B cell (primary cell): ENCODE measurements around the gene CAMK2A. TPM values are rescaled to one million over a fixed set of nuclear protein-coding genes. Genes with fewer than 3 reads are reported as not detected.

Experiments used
- ATAC-seq: fragments of 200-7000 bp; cut with Tn5 transposase; one replicate; pipeline ENCODE4 v1.10.0; 2021; ENCODE audit warnings: low read depth, mild to moderate bottlenecking, moderate number of reproducible peaks, moderate library complexity
- CTCF ChIA-PET: fragments of 350-600 bp; sonication (Branson Sonifier 250); formaldehyde crosslinking; loops from one replicate; lab custom pipeline; 2021; ENCODE audit warnings: antibody characterized with exemption, inconsistent platforms; lab: Charles Lee
- POLR2A ChIA-PET: fragments of 350-600 bp; sonication (Branson Sonifier 250); formaldehyde crosslinking; loops from one replicate; lab custom pipeline; 2021; ENCODE audit warnings: antibody characterized with exemption; lab: Charles Lee
- DNase-seq: peaks from one replicate; pipeline ENCODE4 v3.0.0; 2013
- H2AFZ ChIP-seq: 2 replicates; pipeline ENCODE4 v1.6.1; 2012; ENCODE audit warnings: mild to moderate bottlenecking, low read depth, low read length; ENCODE audit not compliant: insufficient read depth, poor library complexity, severe bottlenecking
- H3K27ac ChIP-seq, 2 donors: 1 replicate in 1 of 2; 2 replicates in 1 of 2; pipeline ENCODE4 v1.5.1; 2012 to 2013; ENCODE audit warnings: low read length in 2 of 2, mild to moderate bottlenecking in 2 of 2, moderate library complexity in 1 of 2
- H3K27me3 ChIP-seq, 4 experiments: fragments of 200-600 bp in 1 of 4; sonication (generic) in 1 of 4; replicated peaks in 1 of 4; 1 replicate in 2 of 4; 2 replicates in 2 of 4; pipeline versions ENCODE4 v1.6.1 to v1.7.0; 2013 to 2016; ENCODE audit warnings: low read length in 3 of 4, mild to moderate bottlenecking in 2 of 4, mixed read lengths in 1 of 4, moderate library complexity in 1 of 4; ENCODE audit not compliant: insufficient read depth in 4 of 4, control insufficient read depth in 3 of 4; ENCODE audit errors: control extremely low read depth in 1 of 4
- H3K36me3 ChIP-seq, 2 experiments: replicated peaks in 1 of 2; 1 replicate in 1 of 2; 2 replicates in 1 of 2; pipeline versions ENCODE4 v1.6.1 to v1.7.1; 2013; ENCODE audit warnings: low read length in 1 of 2; ENCODE audit not compliant: insufficient read depth in 2 of 2, control insufficient read depth in 1 of 2; ENCODE audit errors: control extremely low read depth in 1 of 2, extremely low read depth in 1 of 2
- H3K4me1 ChIP-seq, 2 donors: fragments of 200-600 bp in 1 of 2; sonication (generic) in 1 of 2; 1 replicate in 1 of 2; 2 replicates in 1 of 2; pipeline versions ENCODE4 v1.5.1 to v1.6.1; 2013 to 2017; ENCODE audit warnings: low read length in 2 of 2; ENCODE audit not compliant: control insufficient read depth in 2 of 2, insufficient read depth in 2 of 2
- H3K4me2 ChIP-seq: replicated peaks from 2 replicates; pipeline ENCODE3; 2012; ENCODE audit warnings: mild to moderate bottlenecking, low read depth, low read length; ENCODE audit not compliant: poor library complexity, severe bottlenecking
- H3K4me3 ChIP-seq, 5 experiments: fragments of 200-600 bp in 1 of 5; sonication (generic) in 1 of 5; 1 replicate in 3 of 5; 2 replicates in 2 of 5; pipeline versions ENCODE4 v1.5.1 to v1.7.0; 2011 to 2016; ENCODE audit warnings: low read length in 4 of 5, mild to moderate bottlenecking in 4 of 5, low read depth in 2 of 5, control low read depth in 1 of 5, moderate library complexity in 1 of 5; ENCODE audit not compliant: insufficient read depth in 1 of 5; ENCODE audit errors: control extremely low read depth in 1 of 5, extremely low read depth in 1 of 5
- H3K79me2 ChIP-seq: fragments of 200-600 bp; sonication (generic); one replicate; pipeline ENCODE4 v1.6.0; 2016; ENCODE audit warnings: low read length; ENCODE audit not compliant: control insufficient read depth, insufficient read depth
- H3K9ac ChIP-seq: fragments of 200-600 bp; sonication (generic); 2 replicates; pipeline ENCODE4 v1.6.1; 2017; ENCODE audit warnings: mild to moderate bottlenecking, low read length, moderate library complexity
- H3K9me3 ChIP-seq, 3 donors: one replicate each; pipeline versions ENCODE4 v1.6.1 to v1.7.1; 2013; ENCODE audit warnings: low read length in 2 of 3; ENCODE audit not compliant: control insufficient read depth in 2 of 3, insufficient read depth in 1 of 3; ENCODE audit errors: control extremely low read depth in 1 of 3
- H4K20me1 ChIP-seq: 2 replicates; pipeline ENCODE4 v1.6.0; 2012; ENCODE audit warnings: mild to moderate bottlenecking, low read length; ENCODE audit not compliant: insufficient read depth, control insufficient read depth, poor library complexity, severe bottlenecking
- H3K27ac Mint-ChIP-seq: one replicate; pipeline ENCODE4 v1.8.0; 2021; ENCODE audit warnings: mixed read lengths
- H3K27me3 Mint-ChIP-seq: one replicate; pipeline ENCODE4 v1.8.0; 2021; ENCODE audit warnings: mixed read lengths
- H3K4me1 Mint-ChIP-seq: one replicate; pipeline ENCODE4 v1.8.0; 2021; ENCODE audit warnings: mixed read lengths
- H3K4me3 Mint-ChIP-seq: one replicate; pipeline ENCODE4 v1.8.0; 2021; ENCODE audit warnings: mixed read lengths
- H3K9me3 Mint-ChIP-seq: one replicate; pipeline ENCODE4 v1.8.0; 2022; ENCODE audit warnings: mixed read lengths; ENCODE audit not compliant: insufficient read depth
- EZH2 ChIP-seq: IDR thresholded peaks from 2 replicates; pipeline ENCODE4 v1.6.1; 2012; ENCODE audit warnings: borderline replicate concordance, low read depth, mild to moderate bottlenecking, moderate library complexity, low read length; ENCODE audit not compliant: insufficient read depth, poor library complexity, severe bottlenecking
- whole genome bisulfite sequencing: methylation state at CpG from one replicate; pipeline ENCODE4 v1.1.5; 2013; ENCODE audit warnings: missing lambda C conversion rate; ENCODE audit not compliant: insufficient coverage; 5-methylcytosine and 5-hydroxymethylcytosine counted together
- intact Hi-C: fragments of 100-400 bp; cut with micrococcal nuclease; formaldehyde crosslinking; loops from one replicate; pipeline ENCODE4 v1.10.0; 2022
- polyA plus RNA-seq: library from polyadenylated mRNA; depleted of rRNA; stranded (reverse); fragments of >200 nt; gene quantifications from 2 replicates; pipeline ENCODE4 v1.2.3, GENCODE V29; 2012
- total RNA-seq, 2 donors: library from RNA; stranded (reverse); fragments of 120-200 nt in 1 of 2; gene quantifications; 1 replicate in 1 of 2; 2 replicates in 1 of 2; pipeline versions ENCODE4 v1.2.3 to v1.2.4, GENCODE V29; 2013 to 2022
- TF ChIP-seq, protein P1 (sequence below): fragments of 200-600 bp; IDR thresholded peaks from one replicate; pipeline ENCODE4 v1.8.0; 2022; ENCODE audit warnings: antibody characterized with exemption, mild to moderate bottlenecking

The CAMK2A gene
- total and polyA plus RNA-seq, 2 donors (not counting 1 experiment from before 2014, with no cell fraction given): not detected

DNA sequence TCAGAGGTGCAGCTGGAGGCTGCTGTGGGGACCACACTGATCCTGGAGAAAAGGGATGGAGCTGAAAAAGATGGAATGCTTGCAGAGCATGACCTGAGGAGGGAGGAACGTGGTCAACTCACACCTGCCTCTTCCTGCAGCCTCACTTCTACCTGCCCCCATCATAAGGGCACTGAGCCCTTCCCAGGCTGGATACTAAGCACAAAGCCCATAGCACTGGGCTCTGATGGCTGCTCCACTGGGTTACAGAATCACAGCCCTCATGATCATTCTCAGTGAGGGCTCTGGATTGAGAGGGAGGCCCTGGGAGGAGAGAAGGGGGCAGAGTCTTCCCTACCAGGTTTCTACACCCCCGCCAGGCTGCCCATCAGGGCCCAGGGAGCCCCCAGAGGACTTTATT lies 105.6 kb downstream of the CAMK2A start:
- 100% methylated on average over 1 of the region's 2 CpGs for WGBS
- H3K4me2 ChIP-seq: no peak overlapping the region
- H3K27me3 ChIP-seq: peaks cover 0 to 5% (median 3%) of the 10 kb centered on the region in 4 experiments
- DNase-seq: no peak
- Mint-ChIP-seq H3K4me1 (no peaks in the 10 kb centered on the region), H3K9me3 (no peaks in the 10 kb centered on the region), H3K27ac (no peak overlapping the region), H3K4me3 (no peak overlapping the region), H3K27me3 (peaks cover 12% of the 10 kb centered on the region)
- no peak for TF ChIP-seq EZH2
- TF ChIP-seq, protein P1, sequence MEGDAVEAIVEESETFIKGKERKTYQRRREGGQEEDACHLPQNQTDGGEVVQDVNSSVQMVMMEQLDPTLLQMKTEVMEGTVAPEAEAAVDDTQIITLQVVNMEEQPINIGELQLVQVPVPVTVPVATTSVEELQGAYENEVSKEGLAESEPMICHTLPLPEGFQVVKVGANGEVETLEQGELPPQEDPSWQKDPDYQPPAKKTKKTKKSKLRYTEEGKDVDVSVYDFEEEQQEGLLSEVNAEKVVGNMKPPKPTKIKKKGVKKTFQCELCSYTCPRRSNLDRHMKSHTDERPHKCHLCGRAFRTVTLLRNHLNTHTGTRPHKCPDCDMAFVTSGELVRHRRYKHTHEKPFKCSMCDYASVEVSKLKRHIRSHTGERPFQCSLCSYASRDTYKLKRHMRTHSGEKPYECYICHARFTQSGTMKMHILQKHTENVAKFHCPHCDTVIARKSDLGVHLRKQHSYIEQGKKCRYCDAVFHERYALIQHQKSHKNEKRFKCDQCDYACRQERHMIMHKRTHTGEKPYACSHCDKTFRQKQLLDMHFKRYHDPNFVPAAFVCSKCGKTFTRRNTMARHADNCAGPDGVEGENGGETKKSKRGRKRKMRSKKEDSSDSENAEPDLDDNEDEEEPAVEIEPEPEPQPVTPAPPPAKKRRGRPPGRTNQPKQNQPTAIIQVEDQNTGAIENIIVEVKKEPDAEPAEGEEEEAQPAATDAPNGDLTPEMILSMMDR: no peak
- no peaks in the 10 kb centered on the region for H3K9me3 ChIP-seq
- intact Hi-C loops: no loop called here
- H3K27ac ChIP-seq: no peak overlapping the region
- no peak overlapping the region for H3K4me3 ChIP-seq
- ATAC-seq: no peak
- ChIA-PET POLR2A (no interaction called here), CTCF (no interaction called here)
- no peaks in the 10 kb centered on the region for H4K20me1 ChIP-seq
- H3K4me1 ChIP-seq: no peaks in the 10 kb centered on the region
- H3K79me2 ChIP-seq: no peaks in the 10 kb centered on the region
- no peak overlapping the region for H3K9ac ChIP-seq
- H2AFZ ChIP-seq: no peak overlapping the region
- H3K36me3 ChIP-seq: no peaks in the 10 kb centered on the region

DNA sequence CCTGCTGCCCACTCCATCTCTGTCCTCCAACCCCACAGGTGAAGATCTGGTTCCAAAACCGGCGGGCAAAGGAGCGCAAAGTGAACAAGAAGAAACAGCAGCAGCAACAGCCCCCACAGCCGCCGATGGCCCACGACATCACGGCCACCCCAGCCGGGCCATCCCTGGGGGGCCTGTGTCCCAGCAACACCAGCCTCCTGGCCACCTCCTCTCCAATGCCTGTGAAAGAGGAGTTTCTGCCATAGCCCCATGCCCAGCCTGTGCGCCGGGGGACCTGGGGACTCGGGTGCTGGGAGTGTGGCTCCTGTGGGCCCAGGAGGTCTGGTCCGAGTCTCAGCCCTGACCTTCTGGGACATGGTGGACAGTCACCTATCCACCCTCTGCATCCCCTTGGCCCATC lies 106.1 kb downstream of the CAMK2A start:
- no peaks in the 10 kb centered on the region for H3K9me3 Mint-ChIP-seq
- H3K4me2 ChIP-seq: no peak overlapping the region
- no peak overlapping the region for H3K27ac ChIP-seq
- no peaks in the 10 kb centered on the region for H3K4me1 ChIP-seq
- H4K20me1 ChIP-seq: no peaks in the 10 kb centered on the region
- TF ChIP-seq, protein P1: no peak
- no peak for TF ChIP-seq EZH2
- WGBS: 94% methylated on average over 11 of the region's 12 CpGs
- no peak overlapping the region for H3K4me3 ChIP-seq
- H3K9me3 ChIP-seq: no peaks in the 10 kb centered on the region
- intact Hi-C loops: no loop called here
- DNase-seq (no peak), ATAC-seq (no peak)
- H3K79me2 ChIP-seq: no peaks in the 10 kb centered on the region
- no peak overlapping the region for H3K4me3 Mint-ChIP-seq
- H3K9ac ChIP-seq: no peak overlapping the region
- H3K27me3 ChIP-seq: peaks cover 0 to 5% (median 2%) of the 10 kb centered on the region in 4 experiments
- ChIA-PET POLR2A (no interaction called here), CTCF (no interaction called here)
- no peak overlapping the region for H2AFZ ChIP-seq
- H3K27me3 Mint-ChIP-seq: peaks cover 10% of the 10 kb centered on the region
- H3K36me3 ChIP-seq: no peaks in the 10 kb centered on the region
- H3K4me1 Mint-ChIP-seq: no peaks in the 10 kb centered on the region
- H3K27ac Mint-ChIP-seq: no peak overlapping the region
